PC-9 (cell line): Measurements from ENCODE around the gene LONRF3. TPM values are rescaled to one million over a fixed set of nuclear protein-coding genes. Genes with fewer than 3 reads are reported as not detected.
"Not testable (repeated sequence)": the region's sequence is repeated elsewhere in the genome, so short reads cannot be mapped to it uniquely, and the experiment has no call there.

Experiments
- BruUV-seq: library from RNA; stranded (reverse); fragments of 400-500 nt; replicated peaks from 2 replicates; lab custom pipeline; 2021; lab: Mats Ljungman, UMichigan
- CTCF ChIA-PET: fragments of 300-600 bp; sonication (Branson Sonifier 250); formaldehyde crosslinking; loops from one replicate; lab custom pipeline; 2022; ENCODE audit warnings: antibody characterized with exemption; lab: Charles Lee
- POLR2A ChIA-PET: fragments of 300-600 bp; sonication (Branson Sonifier 250); formaldehyde crosslinking; loops from one replicate; lab custom pipeline; 2022; ENCODE audit warnings: antibody characterized with exemption; ENCODE audit not compliant: unreplicated experiment; lab: Charles Lee
- DNase-seq, 2 experiments: peaks; one replicate each; pipeline versions ENCODE4 v3.0.0 to v3.0.0-alpha.2; 2015 to 2022; ENCODE audit warnings: mixed read lengths in 1 of 2
- H2AFZ ChIP-seq: fragments of 200-600 bp; sonication (generic); 2 replicates; pipeline ENCODE4 v1.8.1; 2017; ENCODE audit warnings: antibody characterized with exemption
- H3F3A ChIP-seq: fragments of 200-600 bp; sonication (generic); 2 replicates; pipeline ENCODE4 v1.8.1; 2017; ENCODE audit warnings: antibody characterized with exemption, mild to moderate bottlenecking, low read depth; ENCODE audit not compliant: insufficient read depth
- H3K27ac ChIP-seq: fragments of 200-600 bp; sonication (generic); 2 replicates; pipeline ENCODE4 v1.6.1; 2016; ENCODE audit warnings: mixed run types
- H3K27me3 ChIP-seq: fragments of 200-600 bp; sonication (generic); 2 replicates; pipeline ENCODE4 v1.6.1; 2016; ENCODE audit warnings: low read depth, mixed run types; ENCODE audit not compliant: insufficient read depth
- H3K36me3 ChIP-seq: fragments of 200-600 bp; sonication (generic); 2 replicates; pipeline ENCODE4 v1.6.1; 2016; ENCODE audit warnings: low read depth, mixed run types
- H3K4me1 ChIP-seq: fragments of 200-600 bp; sonication (generic); replicated peaks from 2 replicates; pipeline ENCODE4 v1.6.1; 2016; ENCODE audit warnings: mixed run types; ENCODE audit not compliant: insufficient read depth
- H3K4me2 ChIP-seq: fragments of 200-600 bp; sonication (generic); 2 replicates; pipeline ENCODE4 v1.6.1; 2017; ENCODE audit warnings: mixed run types
- H3K4me3 ChIP-seq: fragments of 200-600 bp; sonication (generic); 2 replicates; pipeline ENCODE4 v1.6.1; 2016; ENCODE audit warnings: mixed run types
- H3K79me2 ChIP-seq: fragments of 200-600 bp; sonication (generic); 2 replicates; pipeline ENCODE4 v1.6.1; 2017; ENCODE audit warnings: low read depth, mixed run types
- H3K9me2 ChIP-seq: fragments of 200-600 bp; sonication (generic); 2 replicates; pipeline ENCODE4 v1.8.1; 2017; ENCODE audit warnings: mild to moderate bottlenecking; ENCODE audit not compliant: insufficient read depth
- H3K9me3 ChIP-seq: fragments of 200-600 bp; sonication (generic); 2 replicates; pipeline ENCODE4 v1.8.1; 2016; ENCODE audit warnings: low read depth; ENCODE audit not compliant: insufficient read depth
- H4K20me1 ChIP-seq: fragments of 200-600 bp; sonication (generic); 2 replicates; pipeline ENCODE4 v1.8.1; 2017; ENCODE audit not compliant: insufficient read depth
- CTCF ChIP-seq: fragments of 200-600 bp; sonication (generic); conservative IDR thresholded peaks from 2 replicates; pipeline ENCODE4 v1.6.1; 2017; ENCODE audit warnings: mixed run types, antibody characterized with exemption, mild to moderate bottlenecking, moderate library complexity
- EZH2 ChIP-seq: fragments of 200-600 bp; sonication (generic); IDR thresholded peaks from 2 replicates; pipeline ENCODE4 v1.8.0; 2017; ENCODE audit warnings: antibody characterized with exemption, low read depth
- intact Hi-C: fragments of 100-400 bp; cut with micrococcal nuclease; formaldehyde crosslinking; loops from one replicate; pipeline ENCODE4 v1.10.0; 2022; ENCODE audit not compliant: unreplicated experiment
- total RNA-seq: library from RNA; stranded (reverse); gene quantifications from 2 replicates; pipeline ENCODE4 v1.2.3, GENCODE V29; 2021

Gene LONRF3
- total RNA-seq, 1 experiment from 2014 or later, result 6.3 TPM

GRCh38 chrX:119025900-119026299, 51.5 kb downstream of the LONRF3 start:
- H3K27me3 ChIP-seq, result no peaks in the 10 kb centered on the region
- no peaks in the 10 kb centered on the region; the same call in 1 of the 2 replicates for H3F3A ChIP-seq
- ChIA-PET POLR2A (interaction anchor here (0.6 kb wide), 1 partner anchor 205 kb away, joined by 4 read pairs; no protein-coding TSS in a partner anchor), CTCF (no interaction called here)
- TF ChIP-seq CTCF (no peak), EZH2 (no peak)
- BruUV-seq, result no TSS peak
- H3K79me2 ChIP-seq, result no peaks in the 10 kb centered on the region
- no peak overlapping the region for H2AFZ ChIP-seq
- H3K36me3 ChIP-seq, result peaks cover 13% of the 10 kb centered on the region; the same call in 1 of the 2 replicates
- no peak overlapping the region for H3K27ac ChIP-seq
- no peaks in the 10 kb centered on the region for H3K9me2 ChIP-seq
- no peak for DNase-seq
- intact Hi-C loops, result no loop called here
- H4K20me1 ChIP-seq, result no peaks in the 10 kb centered on the region
- no peaks in the 10 kb centered on the region for H3K9me3 ChIP-seq
- no peaks in the 10 kb centered on the region for H3K4me1 ChIP-seq
- H3K4me3 ChIP-seq, result no peak overlapping the region
- no peak overlapping the region for H3K4me2 ChIP-seq

GRCh38 chrX:119026344-119026743, 51.9 kb downstream of the LONRF3 start:
- H3K9me3 ChIP-seq, H3F3A ChIP-seq, H2AFZ ChIP-seq, H3K4me2 ChIP-seq, H3K9me2 ChIP-seq, DNase-seq, H3K79me2 ChIP-seq, H4K20me1 ChIP-seq, BruUV-seq, intact Hi-C loops, H3K4me3 ChIP-seq, H3K27me3 ChIP-seq, H3K27ac ChIP-seq, H3K4me1 ChIP-seq: not testable (repeated sequence)
- ChIA-PET POLR2A (interaction anchor here (0.6 kb wide), 1 partner anchor 205 kb away, joined by 4 read pairs; no protein-coding TSS in a partner anchor), CTCF (interaction anchor here (0.6 kb wide), 1 partner anchor 429 kb away, joined by 5 read pairs; no protein-coding TSS in a partner anchor)
- H3K36me3 ChIP-seq, result peaks cover 13% of the 10 kb centered on the region; the same call in 1 of the 2 replicates

- H3K79me2 ChIP-seq, BruUV-seq, H3F3A ChIP-seq, H3K36me3 ChIP-seq, H3K9me2 ChIP-seq, DNase-seq, H3K4me1 ChIP-seq, H3K4me3 ChIP-seq, H3K27me3 ChIP-seq, H4K20me1 ChIP-seq, H3K9me3 ChIP-seq, CTCF ChIA-PET, H2AFZ ChIP-seq, intact Hi-C loops, H3K27ac ChIP-seq, H3K4me2 ChIP-seq: not testable (repeated sequence)
- POLR2A ChIA-PET, result interaction anchor here (0.9 kb wide), 1 partner anchor 13 kb away, joined by 3 read pairs; no protein-coding TSS in a partner anchor
Measured at GRCh38 chrX:119027960-119028732, 53.7 kb downstream of the LONRF3 start.

- no peaks in the 10 kb centered on the region; the same call in 1 of the 2 replicates for H3F3A ChIP-seq
- H3K4me1 ChIP-seq, result no peaks in the 10 kb centered on the region
- no peak for DNase-seq
- H4K20me1 ChIP-seq, result no peaks in the 10 kb centered on the region
- BruUV-seq, result no TSS peak
- no peak overlapping the region for H3K4me3 ChIP-seq
- H3K79me2 ChIP-seq, result no peaks in the 10 kb centered on the region
- CTCF ChIA-PET, result no interaction called here
- no peaks in the 10 kb centered on the region for H3K9me2 ChIP-seq
- no peaks in the 10 kb centered on the region for H3K36me3 ChIP-seq
- H3K4me2 ChIP-seq, result no peak overlapping the region
- POLR2A ChIA-PET, result interaction anchor here (0.9 kb wide), 1 partner anchor 14 kb away, joined by 3 read pairs; no protein-coding TSS in a partner anchor
- TF ChIP-seq EZH2 (no peak), CTCF (no peak)
- H3K27ac ChIP-seq, result no peak overlapping the region
- no peaks in the 10 kb centered on the region for H3K27me3 ChIP-seq
- no peaks in the 10 kb centered on the region; the same call in 1 of the 2 replicates for H3K9me3 ChIP-seq
- H2AFZ ChIP-seq, result no peak overlapping the region
- intact Hi-C loops, result no loop called here
Measured at GRCh38 chrX:119028733-119029330, 54.4 kb downstream of the LONRF3 start.

GRCh38 chrX:119029656-119030055, 55.2 kb downstream of the LONRF3 start:
- CTCF ChIA-PET, H3K4me2 ChIP-seq, intact Hi-C loops, H3K9me2 ChIP-seq, H2AFZ ChIP-seq, H3K27ac ChIP-seq, H4K20me1 ChIP-seq, H3F3A ChIP-seq, H3K27me3 ChIP-seq, POLR2A ChIA-PET, H3K4me1 ChIP-seq, H3K36me3 ChIP-seq, DNase-seq, H3K4me3 ChIP-seq, H3K9me3 ChIP-seq, BruUV-seq, H3K79me2 ChIP-seq: not testable (repeated sequence)
